GM12865 (cell line): ENCODE data around the gene RSF1.

Source experiments
- DNase-seq: peaks from one replicate; pipeline ENCODE4 v3.0.0; 2010; ENCODE audit warnings: low read depth
- H3K4me3 ChIP-seq: 2 replicates; pipeline ENCODE4 v1.5.1; 2011; ENCODE audit warnings: mild to moderate bottlenecking, low read depth, low read length, control low read depth
- TF ChIP-seq, protein P1 (sequence below): IDR thresholded peaks from 2 replicates; pipeline ENCODE4 v1.5.1; 2011; ENCODE audit warnings: low read length, control low read depth, low read depth, inconsistent platforms; ENCODE audit not compliant: insufficient read depth; ENCODE audit errors: missing control alignments

The RSF1 gene

DNA sequence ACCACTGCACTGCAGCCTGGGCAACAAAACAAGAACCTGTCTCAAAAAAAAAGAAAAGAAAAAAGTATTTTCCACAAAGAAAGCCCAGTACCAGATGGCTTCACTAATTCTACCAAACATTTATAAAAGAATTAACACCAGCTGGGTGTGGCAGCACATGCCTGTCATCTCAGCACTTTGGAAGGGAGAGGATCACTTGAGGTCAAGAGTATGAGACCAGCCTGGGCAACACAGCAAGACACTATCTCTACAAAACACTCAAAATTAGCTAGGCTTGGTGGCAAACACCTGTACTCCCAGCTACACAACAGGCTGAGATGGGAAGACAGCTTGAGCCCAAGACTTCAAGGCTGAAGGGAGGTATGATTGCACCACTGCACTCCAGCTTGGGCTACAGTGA, 20.1 kb downstream of the RSF1 start:
- TF ChIP-seq, protein P1, sequence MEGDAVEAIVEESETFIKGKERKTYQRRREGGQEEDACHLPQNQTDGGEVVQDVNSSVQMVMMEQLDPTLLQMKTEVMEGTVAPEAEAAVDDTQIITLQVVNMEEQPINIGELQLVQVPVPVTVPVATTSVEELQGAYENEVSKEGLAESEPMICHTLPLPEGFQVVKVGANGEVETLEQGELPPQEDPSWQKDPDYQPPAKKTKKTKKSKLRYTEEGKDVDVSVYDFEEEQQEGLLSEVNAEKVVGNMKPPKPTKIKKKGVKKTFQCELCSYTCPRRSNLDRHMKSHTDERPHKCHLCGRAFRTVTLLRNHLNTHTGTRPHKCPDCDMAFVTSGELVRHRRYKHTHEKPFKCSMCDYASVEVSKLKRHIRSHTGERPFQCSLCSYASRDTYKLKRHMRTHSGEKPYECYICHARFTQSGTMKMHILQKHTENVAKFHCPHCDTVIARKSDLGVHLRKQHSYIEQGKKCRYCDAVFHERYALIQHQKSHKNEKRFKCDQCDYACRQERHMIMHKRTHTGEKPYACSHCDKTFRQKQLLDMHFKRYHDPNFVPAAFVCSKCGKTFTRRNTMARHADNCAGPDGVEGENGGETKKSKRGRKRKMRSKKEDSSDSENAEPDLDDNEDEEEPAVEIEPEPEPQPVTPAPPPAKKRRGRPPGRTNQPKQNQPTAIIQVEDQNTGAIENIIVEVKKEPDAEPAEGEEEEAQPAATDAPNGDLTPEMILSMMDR = no peak
- DNase-seq = no peak
- H3K4me3 ChIP-seq = no peak overlapping the region

DNA sequence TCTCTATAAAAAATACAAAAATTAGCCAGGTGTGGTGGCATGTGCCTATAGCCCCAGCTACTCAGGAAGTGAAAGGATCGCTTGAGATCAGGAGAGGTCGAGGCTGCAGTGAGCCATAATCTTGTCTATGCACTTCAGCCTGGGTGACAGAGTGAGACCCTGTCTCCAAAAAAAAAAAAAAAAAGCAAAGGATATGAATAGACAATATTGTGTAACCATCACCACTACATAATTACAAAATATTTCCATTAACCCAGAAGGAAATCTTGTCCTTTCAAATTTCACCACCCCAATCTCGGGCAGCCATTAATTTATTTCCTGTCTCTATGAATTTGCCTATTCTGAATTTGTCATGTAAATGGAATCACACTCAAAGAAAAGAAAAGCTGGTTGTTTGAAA, 21.2 kb downstream of the RSF1 start:
- DNase-seq = no peak
- TF ChIP-seq, protein P1 = no peak
- no peak overlapping the region for H3K4me3 ChIP-seq

GRCh38 chr11:77793972-77794371, 26.6 kb downstream of the RSF1 start:
- TF ChIP-seq, protein P1 = no peak
- H3K4me3 ChIP-seq = no peak overlapping the region
- DNase-seq = no peak

DNA sequence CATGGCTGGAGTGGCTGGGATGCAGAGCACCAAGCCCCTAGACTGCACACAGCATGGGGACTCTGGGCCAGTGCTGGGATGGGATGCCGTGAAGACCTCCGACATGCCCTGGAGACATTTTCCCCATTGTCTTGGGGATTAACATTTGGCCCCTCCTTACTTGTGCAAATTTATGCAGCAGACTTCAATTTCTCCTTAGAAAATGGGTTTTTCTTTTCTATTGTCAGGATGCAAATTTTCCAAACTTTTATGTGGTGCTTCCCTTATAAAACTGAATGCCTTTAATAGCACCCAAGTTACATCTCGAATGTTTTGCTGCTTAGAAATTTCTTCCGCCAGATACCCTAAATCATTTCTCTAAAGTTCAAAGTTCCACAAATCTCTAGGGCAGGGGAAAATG, 29.2 kb downstream of the RSF1 start:
- TF ChIP-seq, protein P1 = no peak
- DNase-seq = no peak
- no peak overlapping the region for H3K4me3 ChIP-seq

- TF ChIP-seq, protein P1 = no peak
- DNase-seq = no peak
- H3K4me3 ChIP-seq = no peak overlapping the region
Observed at GRCh38 chr11:77789731-77790476, 30.6 kb downstream of the RSF1 start.

GRCh38 chr11:77789061-77789730, 31.3 kb downstream of the RSF1 start:
- no peak overlapping the region for H3K4me3 ChIP-seq
- no peak for DNase-seq
- TF ChIP-seq, protein P1 = no peak
